HEK293 (cell line): ENCODE measurements around the gene TPM1.

Experiments used
- CTCF ChIA-PET: fragments of 350-600 bp; formaldehyde crosslinking; extraction: SDS; loops from one replicate; lab custom pipeline; 2021; ENCODE audit warnings: antibody characterized with exemption; lab: Yijun Ruan, JAX
- POLR2A ChIA-PET: fragments of 300-600 bp; formaldehyde crosslinking; extraction: SDS; loops from one replicate; lab custom pipeline; 2020; ENCODE audit warnings: antibody characterized with exemption, inconsistent platforms; lab: Yijun Ruan, JAX
- H3K27ac ChIP-seq: fragments of 200-500 bp; sonication (Bioruptor generic); 2 replicates; pipeline ENCODE4 v1.5.1; 2014; ENCODE audit warnings: low read depth, low read length, control low read depth, inconsistent platforms; ENCODE audit errors: extremely low read depth
- H3K36me3 ChIP-seq, 2 experiments: fragments of 200-500 bp in 1 of 2; sonication (Bioruptor generic) in 1 of 2; 1 replicate in 1 of 2; 2 replicates in 1 of 2; pipeline ENCODE4 v1.5.1; 2014 to 2017; ENCODE audit warnings: inconsistent platforms in 2 of 2, low read length in 2 of 2; ENCODE audit not compliant: control insufficient read depth in 2 of 2, insufficient read depth in 1 of 2
- H3K4me1 ChIP-seq: fragments of 200-500 bp; sonication (Bioruptor generic); 2 replicates; pipeline ENCODE4 v1.5.1; 2014; ENCODE audit warnings: mild to moderate bottlenecking, low read length, inconsistent platforms; ENCODE audit not compliant: control insufficient read depth, insufficient read depth
- H3K4me3 ChIP-seq: 2 replicates; pipeline ENCODE4 v1.5.1; 2011; ENCODE audit warnings: low read depth, mild to moderate bottlenecking, control low read depth, low read length, moderate library complexity
- H3K9me3 ChIP-seq: fragments of 200-500 bp; sonication (Bioruptor generic); 2 replicates; pipeline ENCODE4 v1.5.1; 2014; ENCODE audit warnings: low read depth, low read length, inconsistent platforms; ENCODE audit not compliant: control insufficient read depth, insufficient read depth
- ATF2 ChIP-seq: fragments of 450-650 bp; formaldehyde crosslinking; IDR thresholded peaks from 2 replicates; pipeline ENCODE4 v1.5.1; 2016; ENCODE audit warnings: missing biosample characterization, missing genetic modification characterization, low read depth
- BCL11B ChIP-seq: fragments of 450-650 bp; formaldehyde crosslinking; IDR thresholded peaks from 2 replicates; pipeline ENCODE4 v1.5.1; 2016; ENCODE audit warnings: low read depth, missing biosample characterization, missing genetic modification characterization
- CTCF ChIP-seq: fragments of 450-650 bp; formaldehyde crosslinking; IDR thresholded peaks from 2 replicates; pipeline ENCODE4 v1.5.1; 2016; ENCODE audit warnings: missing biosample characterization, missing genetic modification characterization
- GFI1B ChIP-seq: fragments of 450-650 bp; formaldehyde crosslinking; IDR thresholded peaks from 2 replicates; pipeline ENCODE4 v1.5.1; 2016; ENCODE audit warnings: missing biosample characterization, missing genetic modification characterization
- GLI2 ChIP-seq: fragments of 450-650 bp; formaldehyde crosslinking; IDR thresholded peaks from 2 replicates; pipeline ENCODE4; 2017; ENCODE audit warnings: missing biosample characterization, missing genetic modification characterization, low read depth, borderline replicate concordance
- KLF8 ChIP-seq: fragments of 450-650 bp; formaldehyde crosslinking; IDR thresholded peaks from 2 replicates; pipeline ENCODE4 v1.5.1; 2016; ENCODE audit warnings: missing biosample characterization, missing genetic modification characterization
- MYNN ChIP-seq: fragments of 450-650 bp; formaldehyde crosslinking; IDR thresholded peaks from 2 replicates; pipeline ENCODE4 v1.5.1; 2016; ENCODE audit warnings: missing biosample characterization, missing genetic modification characterization, borderline replicate concordance
- SCRT1 ChIP-seq: fragments of 450-650 bp; formaldehyde crosslinking; IDR thresholded peaks from 2 replicates; pipeline ENCODE4 v1.5.1; 2016; ENCODE audit warnings: missing biosample characterization, missing genetic modification characterization, borderline replicate concordance
- SCRT2 ChIP-seq: fragments of 450-650 bp; formaldehyde crosslinking; IDR thresholded peaks from 2 replicates; pipeline ENCODE4 v1.5.1; 2016; ENCODE audit warnings: missing biosample characterization, missing genetic modification characterization
- SP3 ChIP-seq: fragments of 450-650 bp; formaldehyde crosslinking; IDR thresholded peaks from 2 replicates; pipeline ENCODE4 v1.5.1; 2016; ENCODE audit warnings: missing biosample characterization, missing genetic modification characterization
- YY1 ChIP-seq: fragments of 450-650 bp; formaldehyde crosslinking; IDR thresholded peaks from 2 replicates; pipeline ENCODE4 v1.5.1; 2018; ENCODE audit warnings: missing biosample characterization, missing genetic modification characterization
- ZBTB17 ChIP-seq: fragments of 450-650 bp; formaldehyde crosslinking; IDR thresholded peaks from 2 replicates; pipeline ENCODE4 v1.5.1; 2016; ENCODE audit warnings: missing biosample characterization, missing genetic modification characterization
- ZBTB6 ChIP-seq: fragments of 450-650 bp; formaldehyde crosslinking; IDR thresholded peaks from 2 replicates; pipeline ENCODE4 v1.5.1; 2017; ENCODE audit warnings: missing biosample characterization, missing genetic modification characterization
- ZFP37 ChIP-seq: fragments of 450-650 bp; formaldehyde crosslinking; IDR thresholded peaks from 2 replicates; pipeline ENCODE4 v1.5.1; 2016; ENCODE audit warnings: missing biosample characterization, missing genetic modification characterization
- ZNF175 ChIP-seq: fragments of 450-650 bp; formaldehyde crosslinking; IDR thresholded peaks from 2 replicates; pipeline ENCODE4 v1.5.1; 2016; ENCODE audit warnings: missing biosample characterization, missing genetic modification characterization
- ZNF184 ChIP-seq: fragments of 450-650 bp; IDR thresholded peaks from 2 replicates; pipeline ENCODE4 v1.5.1; 2018; ENCODE audit warnings: missing biosample characterization, mild to moderate bottlenecking, missing genetic modification characterization
- ZNF19 ChIP-seq: fragments of 450-650 bp; formaldehyde crosslinking; IDR thresholded peaks from 2 replicates; pipeline ENCODE4; 2016; ENCODE audit warnings: missing biosample characterization, missing genetic modification characterization, low read depth
- ZNF274 ChIP-seq, 2 experiments: fragments of 200-500 bp in 1 of 2; fragments of 450-650 bp in 1 of 2; sonication (Bioruptor generic) in 1 of 2; formaldehyde crosslinking in 1 of 2; IDR thresholded peaks; 2 replicates each; pipeline versions ENCODE4 v1.5.1 to v1.6.1; 2014 to 2016; ENCODE audit warnings: borderline replicate concordance in 1 of 2, inconsistent platforms in 1 of 2, low read length in 1 of 2, missing biosample characterization in 1 of 2, missing genetic modification characterization in 1 of 2
- ZNF324 ChIP-seq: fragments of 450-650 bp; formaldehyde crosslinking; IDR thresholded peaks from 2 replicates; pipeline ENCODE4 v1.5.1; 2016; ENCODE audit warnings: missing biosample characterization, missing genetic modification characterization
- ZNF501 ChIP-seq: fragments of 450-650 bp; formaldehyde crosslinking; IDR thresholded peaks from 2 replicates; pipeline ENCODE4 v1.5.1; 2016; ENCODE audit warnings: missing biosample characterization, missing genetic modification characterization
- ZNF513 ChIP-seq: fragments of 450-650 bp; IDR thresholded peaks from 2 replicates; pipeline ENCODE4 v1.5.1; 2018; ENCODE audit warnings: missing biosample characterization, missing genetic modification characterization
- ZNF621 ChIP-seq: fragments of 450-650 bp; formaldehyde crosslinking; IDR thresholded peaks from 2 replicates; pipeline ENCODE4 v1.5.1; 2017; ENCODE audit warnings: missing biosample characterization, missing genetic modification characterization
- ZNF629 ChIP-seq: fragments of 450-650 bp; formaldehyde crosslinking; IDR thresholded peaks from 2 replicates; pipeline ENCODE4 v1.5.1; 2017; ENCODE audit warnings: missing biosample characterization, missing genetic modification characterization
- ZNF704 ChIP-seq: fragments of 450-650 bp; formaldehyde crosslinking; IDR thresholded peaks from 2 replicates; pipeline ENCODE4 v1.5.1; 2016; ENCODE audit warnings: missing biosample characterization, missing genetic modification characterization
- ZNF785 ChIP-seq: fragments of 450-650 bp; formaldehyde crosslinking; IDR thresholded peaks from 2 replicates; pipeline ENCODE4 v1.5.1; 2016; ENCODE audit warnings: missing biosample characterization, missing genetic modification characterization
- ZNF843 ChIP-seq: fragments of 450-650 bp; formaldehyde crosslinking; IDR thresholded peaks from 2 replicates; pipeline ENCODE4 v1.5.1; 2016; ENCODE audit warnings: missing biosample characterization, missing genetic modification characterization
- ZXDB ChIP-seq: fragments of 450-650 bp; formaldehyde crosslinking; IDR thresholded peaks from 2 replicates; pipeline ENCODE4 v1.5.1; 2016; ENCODE audit warnings: missing biosample characterization, missing genetic modification characterization

Gene TPM1

GRCh38 chr15:63027646-63028045, 14.9 kb upstream of the TPM1 start:
- POLR2A ChIA-PET: no interaction called here
- TF ChIP-seq GLI2 (no peak), ZBTB6 (tag by site-specific recombination) (no peak), GFI1B (tag by site-specific recombination) (no peak), CTCF (tag by site-specific recombination) (no peak), ZNF704 (tag by site-specific recombination) (no peak), BCL11B (tag by site-specific recombination) (no peak), YY1 (tag by site-specific recombination) (no peak), ZNF184 (tag by site-specific recombination) (no peak), ZNF19 (tag by site-specific recombination) (no peak), ZXDB (tag by site-specific recombination) (no peak), SP3 (no peak), ZNF621 (tag by site-specific recombination) (no peak), ZNF629 (tag by site-specific recombination) (no peak), ZNF274 (IDR thresholded peaks at IDR 0.05; ENCODE audit: low read length) (no peak), ZNF274 (tag by site-specific recombination; IDR thresholded peaks at IDR 0.05; ENCODE audit: borderline replicate concordance) (no peak), ZFP37 (tag by site-specific recombination) (no peak), ZNF324 (tag by site-specific recombination) (no peak), ZBTB17 (tag by site-specific recombination) (no peak), ZNF843 (tag by site-specific recombination) (no peak), ZNF501 (tag by site-specific recombination) (no peak), ZNF513 (tag by site-specific recombination) (no peak)
- CTCF ChIA-PET: interaction anchor here (1.1 kb wide), 1 partner anchor 20 kb away, joined by 5 read pairs; no protein-coding TSS in a partner anchor
- no peak overlapping the region for H3K4me3 ChIP-seq
- no peak overlapping the region for H3K27ac ChIP-seq
- no peaks in the 10 kb centered on the region for H3K9me3 ChIP-seq
- no peaks in the 10 kb centered on the region for H3K4me1 ChIP-seq
- H3K36me3 ChIP-seq: no peaks in the 10 kb centered on the region

- Histone ChIP-seq H3K4me1 (no peaks in the 10 kb centered on the region), H3K4me3 (no peak overlapping the region), H3K27ac (no peak overlapping the region), H3K9me3 (no peaks in the 10 kb centered on the region), H3K36me3 (no peaks in the 10 kb centered on the region)
- ChIA-PET POLR2A (no interaction called here), CTCF (no interaction called here)
- no peak for TF ChIP-seq SCRT2
- no peak for TF ChIP-seq ATF2
- no peak for TF ChIP-seq ZNF175 (tag by site-specific recombination)
- no peak for TF ChIP-seq SCRT1 (tag by site-specific recombination)
- no peak for TF ChIP-seq KLF8 (tag by site-specific recombination)
- no peak for TF ChIP-seq ZNF785
- TF ChIP-seq ZNF629 (tag by site-specific recombination): no peak
- TF ChIP-seq MYNN (tag by site-specific recombination): no peak
Measured at GRCh38 chr15:63028442-63029110, 14.0 kb upstream of the TPM1 start.
